Upper lobe of left lung (tissue), 4 donors: ENCODE data around the gene KCNC1.

Experiments
- EP300 ChIP-seq, 4 donors: sonication (generic); formaldehyde crosslinking; IDR thresholded peaks; one replicate each; pipeline ENCODE4 v1.5.1; 2017; ENCODE audit warnings: antibody characterized with exemption in 4 of 4, control low read depth in 2 of 4
- TF ChIP-seq, protein P1 (sequence below), 6 experiments: fragments of 450-650 bp in 4 of 6; fragments of 200-600 bp in 2 of 6; sonication (generic) in 2 of 6; IDR thresholded peaks; one replicate each; pipeline ENCODE4 v1.5.1; 2016 to 2019; ENCODE audit warnings: antibody characterized with exemption in 6 of 6

DNA sequence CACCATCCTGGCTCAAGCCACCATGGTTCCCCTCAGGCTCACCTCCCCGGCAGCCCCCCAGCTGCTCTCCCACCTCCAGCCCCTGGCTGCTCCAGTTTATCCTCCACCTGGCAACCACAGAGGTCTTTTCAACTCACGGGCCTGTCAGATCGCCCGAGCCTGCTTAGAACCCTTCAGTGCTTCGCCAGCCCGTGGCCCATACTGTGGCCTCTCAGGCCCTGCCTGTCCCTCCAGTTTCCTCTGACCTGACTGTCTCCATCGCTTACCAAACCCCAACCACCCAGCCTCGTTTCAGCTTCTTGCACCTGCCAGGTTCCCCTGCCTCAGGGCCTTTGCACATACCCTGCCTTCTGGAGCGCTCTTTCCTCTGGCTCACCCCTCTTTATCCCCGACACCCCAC is 6.9 kb downstream of the KCNC1 start:
- no peak for TF ChIP-seq EP300 (IDR thresholded peaks at IDR 0.05)
- TF ChIP-seq, protein P1, sequence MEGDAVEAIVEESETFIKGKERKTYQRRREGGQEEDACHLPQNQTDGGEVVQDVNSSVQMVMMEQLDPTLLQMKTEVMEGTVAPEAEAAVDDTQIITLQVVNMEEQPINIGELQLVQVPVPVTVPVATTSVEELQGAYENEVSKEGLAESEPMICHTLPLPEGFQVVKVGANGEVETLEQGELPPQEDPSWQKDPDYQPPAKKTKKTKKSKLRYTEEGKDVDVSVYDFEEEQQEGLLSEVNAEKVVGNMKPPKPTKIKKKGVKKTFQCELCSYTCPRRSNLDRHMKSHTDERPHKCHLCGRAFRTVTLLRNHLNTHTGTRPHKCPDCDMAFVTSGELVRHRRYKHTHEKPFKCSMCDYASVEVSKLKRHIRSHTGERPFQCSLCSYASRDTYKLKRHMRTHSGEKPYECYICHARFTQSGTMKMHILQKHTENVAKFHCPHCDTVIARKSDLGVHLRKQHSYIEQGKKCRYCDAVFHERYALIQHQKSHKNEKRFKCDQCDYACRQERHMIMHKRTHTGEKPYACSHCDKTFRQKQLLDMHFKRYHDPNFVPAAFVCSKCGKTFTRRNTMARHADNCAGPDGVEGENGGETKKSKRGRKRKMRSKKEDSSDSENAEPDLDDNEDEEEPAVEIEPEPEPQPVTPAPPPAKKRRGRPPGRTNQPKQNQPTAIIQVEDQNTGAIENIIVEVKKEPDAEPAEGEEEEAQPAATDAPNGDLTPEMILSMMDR (IDR thresholded peaks at IDR 0.05): no peak
